ENCODE measurements around the gene KSR1.
"Not testable (repeated sequence)": the region's sequence is repeated elsewhere in the genome, so short reads cannot be mapped to it uniquely, and the experiment has no call there.

GRCh38 chr17:27435431-27436070 lies 20.7 kb upstream of the KSR1 start:
- TF ChIP-seq EZH2 (IDR thresholded peaks at IDR 0.05; ENCODE audit: borderline replicate concordance, control insufficient read depth, low read depth, low read length); RAD21 (IDR thresholded peaks at IDR 0.05; ENCODE audit: insufficient read depth, low read depth, low read length); CBX3 (IDR thresholded peaks at IDR 0.05; ENCODE audit: borderline replicate concordance, low read depth); CTCF (IDR thresholded peaks at IDR 0.05 in 2 of 3, conservative IDR thresholded peaks at IDR 0.05 in 1 of 3; ENCODE audit: control insufficient read depth in 2 of 3, extremely low read depth in 1 of 3, insufficient read depth in 1 of 3, low read depth in 3 of 3, low read length in 3 of 3); TAF1 (IDR thresholded peaks at IDR 0.05; ENCODE audit: borderline replicate concordance, low read depth, low read length); ZNF274 (IDR thresholded peaks at IDR 0.05; ENCODE audit: insufficient read depth, insufficient read length); POLR2A (IDR thresholded peaks at IDR 0.05; ENCODE audit: low read depth, low read length); SMAD1 (IDR thresholded peaks at IDR 0.05; ENCODE audit: low read depth, partially characterized antibody); RFX5 (IDR thresholded peaks at IDR 0.05; ENCODE audit: low read depth, low read length); GABPA (IDR thresholded peaks at IDR 0.05; ENCODE audit: low read depth): not testable (repeated sequence)
- TF ChIP-seq, protein P1, sequence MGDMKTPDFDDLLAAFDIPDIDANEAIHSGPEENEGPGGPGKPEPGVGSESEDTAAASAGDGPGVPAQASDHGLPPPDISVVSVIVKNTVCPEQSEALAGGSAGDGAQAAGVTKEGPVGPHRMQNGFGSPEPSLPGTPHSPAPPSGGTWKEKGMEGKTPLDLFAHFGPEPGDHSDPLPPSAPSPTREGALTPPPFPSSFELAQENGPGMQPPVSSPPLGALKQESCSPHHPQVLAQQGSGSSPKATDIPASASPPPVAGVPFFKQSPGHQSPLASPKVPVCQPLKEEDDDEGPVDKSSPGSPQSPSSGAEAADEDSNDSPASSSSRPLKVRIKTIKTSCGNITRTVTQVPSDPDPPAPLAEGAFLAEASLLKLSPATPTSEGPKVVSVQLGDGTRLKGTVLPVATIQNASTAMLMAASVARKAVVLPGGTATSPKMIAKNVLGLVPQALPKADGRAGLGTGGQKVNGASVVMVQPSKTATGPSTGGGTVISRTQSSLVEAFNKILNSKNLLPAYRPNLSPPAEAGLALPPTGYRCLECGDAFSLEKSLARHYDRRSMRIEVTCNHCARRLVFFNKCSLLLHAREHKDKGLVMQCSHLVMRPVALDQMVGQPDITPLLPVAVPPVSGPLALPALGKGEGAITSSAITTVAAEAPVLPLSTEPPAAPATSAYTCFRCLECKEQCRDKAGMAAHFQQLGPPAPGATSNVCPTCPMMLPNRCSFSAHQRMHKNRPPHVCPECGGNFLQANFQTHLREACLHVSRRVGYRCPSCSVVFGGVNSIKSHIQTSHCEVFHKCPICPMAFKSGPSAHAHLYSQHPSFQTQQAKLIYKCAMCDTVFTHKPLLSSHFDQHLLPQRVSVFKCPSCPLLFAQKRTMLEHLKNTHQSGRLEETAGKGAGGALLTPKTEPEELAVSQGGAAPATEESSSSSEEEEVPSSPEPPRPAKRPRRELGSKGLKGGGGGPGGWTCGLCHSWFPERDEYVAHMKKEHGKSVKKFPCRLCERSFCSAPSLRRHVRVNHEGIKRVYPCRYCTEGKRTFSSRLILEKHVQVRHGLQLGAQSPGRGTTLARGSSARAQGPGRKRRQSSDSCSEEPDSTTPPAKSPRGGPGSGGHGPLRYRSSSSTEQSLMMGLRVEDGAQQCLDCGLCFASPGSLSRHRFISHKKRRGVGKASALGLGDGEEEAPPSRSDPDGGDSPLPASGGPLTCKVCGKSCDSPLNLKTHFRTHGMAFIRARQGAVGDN (IDR thresholded peaks at IDR 0.05) = not testable (repeated sequence)

Measured in GM12878 (cell line).